Fibroblast of the aortic adventitia (primary cell): ENCODE measurements around the gene TTN. TPM values are rescaled to one million over a fixed set of nuclear protein-coding genes. Genes with fewer than 3 reads are reported as not detected.

Experiments used
- DNase-seq: peaks from one replicate; pipeline ENCODE4 v3.0.0-alpha.2; 2010; ENCODE audit warnings: low read depth
- H3K4me3 ChIP-seq: 2 replicates; pipeline ENCODE4 v1.5.1; 2011; ENCODE audit warnings: low read depth, mild to moderate bottlenecking, control low read depth, low read length, moderate library complexity
- CTCF ChIP-seq: IDR thresholded peaks from 2 replicates; pipeline ENCODE4 v1.5.1; 2011; ENCODE audit warnings: mild to moderate bottlenecking, low read length, control low read depth, inconsistent platforms; ENCODE audit not compliant: insufficient read depth
- total RNA-seq: library from RNA; depleted of rRNA; stranded (reverse); fragments of >200 nt; gene quantifications from 2 replicates; pipeline ENCODE4 v1.2.3, GENCODE V29; 2012; ENCODE audit warnings: low replicate concordance

Gene TTN
- total RNA-seq, 1 donor, result 5.5 TPM

GRCh38 chr2:178508646-178509045 is 298.6 kb downstream of the TTN start:
- DNase-seq, result no peak
- no peak overlapping the region for H3K4me3 ChIP-seq
- no peak for TF ChIP-seq CTCF

GRCh38 chr2:178506949-178507348 is 300.3 kb downstream of the TTN start:
- no peak for DNase-seq
- no peak for TF ChIP-seq CTCF
- H3K4me3 ChIP-seq, result no peak overlapping the region

- H3K4me3 ChIP-seq, result no peak overlapping the region
- no peak for DNase-seq
- TF ChIP-seq CTCF, result no peak
Measured at GRCh38 chr2:178506524-178506923, 300.7 kb downstream of the TTN start.

GRCh38 chr2:178506101-178506500 is 301.1 kb downstream of the TTN start:
- no peak for DNase-seq
- TF ChIP-seq CTCF, result no peak
- no peak overlapping the region for H3K4me3 ChIP-seq

GRCh38 chr2:178502751-178503150 is 304.5 kb downstream of the TTN start:
- no peak overlapping the region for H3K4me3 ChIP-seq
- TF ChIP-seq CTCF, result no peak
- no peak for DNase-seq

- no peak overlapping the region for H3K4me3 ChIP-seq
- no peak for DNase-seq
- TF ChIP-seq CTCF, result no peak
Measured at GRCh38 chr2:178499640-178500039, 307.6 kb downstream of the TTN start.

- no peak overlapping the region for H3K4me3 ChIP-seq
- no peak for TF ChIP-seq CTCF
- no peak for DNase-seq
Measured at GRCh38 chr2:178498137-178498536, 309.1 kb downstream of the TTN start.
